Peyer's patch (tissue), 4 donors: ENCODE results near the gene XKR8.

Source experiments
- CTCF ChIP-seq, 6 experiments: fragments of 450-650 bp in 4 of 6; fragments of 200-600 bp in 2 of 6; sonication (generic) in 1 of 6; IDR thresholded peaks; one replicate each; pipeline ENCODE4 v1.5.1; 2017 to 2019; ENCODE audit warnings: antibody characterized with exemption in 6 of 6, mild to moderate bottlenecking in 3 of 6, moderate library complexity in 1 of 6
- POLR2A ChIP-seq, 2 donors: fragments of 450-650 bp; IDR thresholded peaks; one replicate each; pipeline ENCODE4 v1.5.1; 2017; ENCODE audit warnings: antibody characterized with exemption in 2 of 2, mild to moderate bottlenecking in 2 of 2, moderate library complexity in 2 of 2

- TF ChIP-seq CTCF (IDR thresholded peaks at IDR 0.05) (no peak), POLR2A (IDR thresholded peaks at IDR 0.05) (no peak)
Observed at GRCh38 chr1:27945020-27945419, 14.8 kb upstream of the XKR8 start.
